Panc1 (cell line): ENCODE results near the gene CD8A.

Experiments used
- CTCF ChIP-seq: fragments of 450-650 bp; IDR thresholded peaks from 2 replicates; pipeline ENCODE4 v1.5.1; 2017; ENCODE audit warnings: mild to moderate bottlenecking
- POLR2AphosphoS5 ChIP-seq: IDR thresholded peaks from 2 replicates; pipeline ENCODE4 v1.6.1; 2012; ENCODE audit warnings: mild to moderate bottlenecking, low read depth, low read length, moderate library complexity

GRCh38 chr2:86831537-86831936, 40.8 kb upstream of the CD8A start:
- TF ChIP-seq POLR2AphosphoS5 = no peak
- TF ChIP-seq CTCF = no peak
